RWPE2 (cell line): Measurements from ENCODE around the gene CYB5R3.
"Not testable (repeated sequence)": the region's sequence is repeated elsewhere in the genome, so short reads cannot be mapped to it uniquely, and the experiment has no call there.

Experiments used
- ATAC-seq: fragments of 200-7000 bp; cut with Tn5 transposase; 3 replicates; pipeline ENCODE4 v1.9.1; 2021; ENCODE audit warnings: low read depth
- DNase-seq: peaks from one replicate; pipeline ENCODE4 v3.0.0-alpha.2; 2020; ENCODE audit warnings: low spot score
- H3K27ac ChIP-seq: fragments of 450-650 bp; 2 replicates; pipeline ENCODE4 v1.5.1; 2017; ENCODE audit warnings: mild to moderate bottlenecking; ENCODE audit not compliant: poor library complexity, severe bottlenecking
- H3K27me3 ChIP-seq: fragments of 250-450 bp; sonication (Bioruptor Pico); 2 replicates; pipeline ENCODE4 v1.5.1; 2021; ENCODE audit warnings: mild to moderate bottlenecking, moderate library complexity; ENCODE audit not compliant: insufficient read depth, poor library complexity, severe bottlenecking
- H3K36me3 ChIP-seq: fragments of 250-450 bp; sonication (Bioruptor Pico); 2 replicates; pipeline ENCODE4 v1.5.1; 2020; ENCODE audit warnings: low read depth, mild to moderate bottlenecking, moderate library complexity
- H3K4me1 ChIP-seq: fragments of 250-450 bp; sonication (Bioruptor Pico); 2 replicates; pipeline ENCODE4 v1.5.1; 2021; ENCODE audit warnings: mild to moderate bottlenecking, moderate library complexity; ENCODE audit not compliant: insufficient read depth, poor library complexity, severe bottlenecking
- H3K4me3 ChIP-seq: fragments of 250-450 bp; sonication (Bioruptor Pico); 2 replicates; pipeline ENCODE4 v1.5.1; 2021; ENCODE audit warnings: mild to moderate bottlenecking, moderate library complexity; ENCODE audit not compliant: severe bottlenecking
- H3K9me3 ChIP-seq: fragments of 250-450 bp; sonication (Bioruptor Pico); 2 replicates; pipeline ENCODE4 v1.5.1; 2021; ENCODE audit warnings: mild to moderate bottlenecking, moderate library complexity; ENCODE audit not compliant: severe bottlenecking
- CTCF ChIP-seq: fragments of 450-650 bp; IDR thresholded peaks from one replicate; pipeline ENCODE4 v1.5.1; 2017; ENCODE audit warnings: mild to moderate bottlenecking, moderate library complexity; ENCODE audit not compliant: poor library complexity, severe bottlenecking

The CYB5R3 gene

GRCh38 chr22:42617155-42617983 is 31.8 kb downstream of the CYB5R3 start:
- TF ChIP-seq CTCF: no peak
- no peak overlapping the region for H3K4me3 ChIP-seq
- no peaks in the 10 kb centered on the region for H3K27me3 ChIP-seq
- no peaks in the 10 kb centered on the region for H3K9me3 ChIP-seq
- H3K27ac ChIP-seq: no peak overlapping the region
- peaks cover 27% of the 10 kb centered on the region for H3K4me1 ChIP-seq
- ATAC-seq (no peak), DNase-seq (no peak)
- H3K36me3 ChIP-seq: peaks cover 15% of the 10 kb centered on the region

GRCh38 chr22:42615860-42616175 is 33.4 kb downstream of the CYB5R3 start:
- not testable (repeated sequence) for DNase-seq, H3K27me3 ChIP-seq, ATAC-seq, H3K9me3 ChIP-seq
- Histone ChIP-seq H3K4me3 (peak overlapping the region; percentile 91), H3K27ac (peak overlapping the region; percentile 82), H3K4me1 (peaks cover 16% of the 10 kb centered on the region), H3K36me3 (peaks cover 31% of the 10 kb centered on the region)

- DNase-seq (peak; percentile 92), ATAC-seq (peak; percentile 76)
- peaks cover 36% of the 10 kb centered on the region for H3K36me3 ChIP-seq
- no peaks in the 10 kb centered on the region for H3K27me3 ChIP-seq
- H3K4me1 ChIP-seq: peaks cover 14% of the 10 kb centered on the region
- peak; percentile 10 for TF ChIP-seq CTCF
- H3K9me3 ChIP-seq: no peaks in the 10 kb centered on the region
- H3K4me3 ChIP-seq: peak overlapping the region; percentile 91
- peak overlapping the region; percentile 82 for H3K27ac ChIP-seq
These were observed 33.9 kb downstream of the CYB5R3 start for GRCh38 chr22:42615092-42615859.

- Histone ChIP-seq H3K27ac (peak within 1 kb of the TSS; percentile 82), H3K27me3 (no peaks in the 10 kb centered on the region), H3K4me1 (peaks cover 17% of the 10 kb centered on the region), H3K36me3 (peaks cover 36% of the 10 kb centered on the region), H3K9me3 (no peaks in the 10 kb centered on the region), H3K4me3 (peak within 1 kb of the TSS; percentile 91)
- TF ChIP-seq CTCF: peak; percentile 31
- DNase-seq (peak; percentile 98), ATAC-seq (peak; percentile 73)
These were observed 34.7 kb downstream of the CYB5R3 start, which contains the start of gene POLDIP3 for GRCh38 chr22:42614312-42615091. TSS of gene POLDIP3 (minus strand) at chr22:42614883. CDS start at chr22:42614857, 26 bp downstream.

- peak overlapping the region; percentile 82 for H3K27ac ChIP-seq
- DNase-seq (no peak), ATAC-seq (no peak)
- H3K9me3 ChIP-seq: no peaks in the 10 kb centered on the region
- no peaks in the 10 kb centered on the region for H3K27me3 ChIP-seq
- TF ChIP-seq CTCF: no peak
- H3K36me3 ChIP-seq: peaks cover 36% of the 10 kb centered on the region
- H3K4me3 ChIP-seq: peak overlapping the region; percentile 91
- H3K4me1 ChIP-seq: peaks cover 23% of the 10 kb centered on the region
These were observed 35.3 kb downstream of the CYB5R3 start for GRCh38 chr22:42613872-42614301.
